Peyer's patch (tissue), 4 donors: ENCODE results near the gene BCAS3.

Experiments used
- POLR2A ChIP-seq, 2 donors: fragments of 450-650 bp; IDR thresholded peaks; one replicate each; pipeline ENCODE4 v1.5.1; 2017; ENCODE audit warnings: antibody characterized with exemption in 2 of 2, mild to moderate bottlenecking in 2 of 2, moderate library complexity in 2 of 2
- TF ChIP-seq, protein P1 (sequence below), 6 experiments: fragments of 450-650 bp in 4 of 6; fragments of 200-600 bp in 2 of 6; sonication (generic) in 1 of 6; IDR thresholded peaks; one replicate each; pipeline ENCODE4 v1.5.1; 2017 to 2019; ENCODE audit warnings: antibody characterized with exemption in 6 of 6, mild to moderate bottlenecking in 3 of 6, moderate library complexity in 1 of 6

DNA sequence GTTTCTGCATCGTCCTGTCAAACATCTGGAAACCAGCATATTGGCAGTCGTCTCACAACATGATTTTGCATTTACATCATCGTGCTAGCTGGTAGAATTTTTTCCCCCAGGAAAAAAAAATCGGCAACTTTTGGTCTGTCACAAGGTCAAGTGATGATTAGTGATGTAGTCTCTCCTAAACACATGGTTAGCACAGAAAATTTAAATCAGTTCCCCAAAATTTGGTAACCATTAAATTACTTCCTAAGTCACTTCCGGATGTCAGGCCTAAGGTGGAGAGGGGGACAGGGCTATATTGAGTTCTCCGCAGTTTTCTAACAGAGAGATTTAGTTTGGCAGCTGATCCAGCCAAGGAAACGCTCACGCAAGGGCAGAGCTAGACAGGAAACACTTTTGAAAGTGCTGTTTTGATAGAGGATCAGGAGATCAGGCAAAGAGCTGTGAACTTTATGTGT lies 451.0 kb downstream of the BCAS3 start:
- TF ChIP-seq, protein P1, sequence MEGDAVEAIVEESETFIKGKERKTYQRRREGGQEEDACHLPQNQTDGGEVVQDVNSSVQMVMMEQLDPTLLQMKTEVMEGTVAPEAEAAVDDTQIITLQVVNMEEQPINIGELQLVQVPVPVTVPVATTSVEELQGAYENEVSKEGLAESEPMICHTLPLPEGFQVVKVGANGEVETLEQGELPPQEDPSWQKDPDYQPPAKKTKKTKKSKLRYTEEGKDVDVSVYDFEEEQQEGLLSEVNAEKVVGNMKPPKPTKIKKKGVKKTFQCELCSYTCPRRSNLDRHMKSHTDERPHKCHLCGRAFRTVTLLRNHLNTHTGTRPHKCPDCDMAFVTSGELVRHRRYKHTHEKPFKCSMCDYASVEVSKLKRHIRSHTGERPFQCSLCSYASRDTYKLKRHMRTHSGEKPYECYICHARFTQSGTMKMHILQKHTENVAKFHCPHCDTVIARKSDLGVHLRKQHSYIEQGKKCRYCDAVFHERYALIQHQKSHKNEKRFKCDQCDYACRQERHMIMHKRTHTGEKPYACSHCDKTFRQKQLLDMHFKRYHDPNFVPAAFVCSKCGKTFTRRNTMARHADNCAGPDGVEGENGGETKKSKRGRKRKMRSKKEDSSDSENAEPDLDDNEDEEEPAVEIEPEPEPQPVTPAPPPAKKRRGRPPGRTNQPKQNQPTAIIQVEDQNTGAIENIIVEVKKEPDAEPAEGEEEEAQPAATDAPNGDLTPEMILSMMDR (IDR thresholded peaks at IDR 0.05), result no peak
- TF ChIP-seq POLR2A (IDR thresholded peaks at IDR 0.05), result no peak
